Anterior cingulate cortex (tissue), 58 donors: ENCODE measurements around the gene SIK3.

ENCODE experiments used
- DNase-seq, 58 donors: peaks; one replicate each; lab custom pipeline; 2025; lab: John Stamatoyannopoulos, UW

Gene SIK3

DNA sequence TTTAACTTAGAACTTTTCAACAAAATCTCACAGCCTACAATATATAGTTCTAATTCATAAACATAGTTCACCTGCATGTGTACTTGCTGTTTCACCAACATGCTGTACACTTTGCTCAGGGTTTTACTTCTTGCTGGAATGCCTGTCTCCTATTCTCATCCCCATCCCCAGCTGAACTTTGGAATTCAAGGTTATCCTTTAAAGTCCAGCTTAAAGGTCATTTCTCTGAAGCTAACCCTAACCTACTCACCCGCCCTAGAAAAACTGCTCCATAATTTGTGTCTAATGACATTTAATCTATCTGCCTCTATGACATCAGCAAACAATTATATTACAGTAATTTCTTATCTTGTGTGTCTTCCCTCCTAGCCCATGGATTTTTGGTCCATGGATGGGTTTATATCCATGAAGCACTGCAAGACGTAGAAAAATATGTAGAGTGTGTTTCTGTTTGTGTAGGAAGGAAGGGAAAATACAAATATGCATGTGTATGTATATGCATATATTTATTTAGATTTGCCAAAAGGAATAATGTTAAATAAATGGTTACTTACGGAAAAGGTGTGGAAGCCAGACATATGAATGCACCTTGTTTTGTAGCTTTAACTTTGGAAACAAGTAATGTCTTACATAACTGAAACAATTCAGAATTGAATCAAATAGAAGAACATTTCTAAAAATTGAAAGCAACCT, 161.3 kb downstream of the SIK3 start:
- DNase-seq = no peak

DNA sequence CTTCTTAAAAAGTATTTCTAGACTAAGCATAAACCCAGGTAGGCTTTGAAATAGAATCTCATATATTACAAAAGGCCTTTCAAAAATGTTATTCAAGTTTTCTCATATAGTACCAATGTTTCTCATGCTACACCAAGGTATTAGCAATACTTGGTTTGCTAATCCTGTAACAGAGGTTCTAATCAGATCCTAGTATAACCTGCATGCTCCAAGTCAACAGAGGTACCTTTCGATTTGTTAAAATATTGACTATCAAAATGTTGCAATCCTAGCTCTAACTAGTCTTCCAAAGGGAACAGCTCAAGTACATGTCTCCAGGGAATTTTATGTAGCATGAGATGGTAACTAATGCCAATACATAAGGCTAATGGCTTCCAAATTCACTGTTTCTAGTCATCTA, 162.7 kb downstream of the SIK3 start:
- no peak for DNase-seq

DNA sequence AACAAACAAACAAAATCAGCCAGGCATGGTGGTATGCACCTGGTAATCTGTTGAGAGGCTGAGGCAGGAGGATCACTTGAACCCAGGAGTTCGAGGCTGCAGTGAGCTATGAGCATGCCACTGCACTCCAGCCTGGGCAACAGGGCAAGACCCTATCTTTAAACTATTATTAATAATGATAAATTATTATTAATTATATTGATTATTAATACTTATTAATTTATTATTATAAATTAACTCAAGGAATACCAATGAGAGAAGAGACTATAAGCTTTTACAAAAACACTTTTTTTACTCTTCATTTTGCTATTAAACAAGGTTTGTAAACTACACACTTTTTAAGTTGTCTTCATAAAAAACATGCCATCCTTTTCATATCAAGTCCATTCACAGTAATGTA, 163.1 kb downstream of the SIK3 start:
- no peak for DNase-seq

- DNase-seq = no peak
Measured at GRCh38 chr11:116933961-116934360, 164.3 kb downstream of the SIK3 start.

DNA sequence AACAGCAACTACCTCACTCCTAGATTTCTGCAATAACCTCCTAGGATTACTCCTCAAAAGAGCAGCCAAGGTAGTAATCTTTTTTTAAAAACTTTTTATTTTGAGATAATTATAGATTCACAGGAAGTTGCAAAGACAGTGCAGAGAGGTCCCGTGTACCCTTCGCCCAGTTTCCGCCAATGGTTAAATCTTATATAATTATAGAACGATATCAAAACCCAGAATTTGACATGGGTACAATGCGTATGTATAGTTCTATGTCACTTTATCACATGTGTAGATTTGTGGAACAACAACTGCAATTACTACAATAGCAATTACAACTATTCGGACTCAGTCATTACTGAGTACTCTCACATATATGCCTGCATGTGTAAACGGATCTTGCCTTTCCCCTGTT, 166.0 kb downstream of the SIK3 start:
- DNase-seq = no peak

DNA sequence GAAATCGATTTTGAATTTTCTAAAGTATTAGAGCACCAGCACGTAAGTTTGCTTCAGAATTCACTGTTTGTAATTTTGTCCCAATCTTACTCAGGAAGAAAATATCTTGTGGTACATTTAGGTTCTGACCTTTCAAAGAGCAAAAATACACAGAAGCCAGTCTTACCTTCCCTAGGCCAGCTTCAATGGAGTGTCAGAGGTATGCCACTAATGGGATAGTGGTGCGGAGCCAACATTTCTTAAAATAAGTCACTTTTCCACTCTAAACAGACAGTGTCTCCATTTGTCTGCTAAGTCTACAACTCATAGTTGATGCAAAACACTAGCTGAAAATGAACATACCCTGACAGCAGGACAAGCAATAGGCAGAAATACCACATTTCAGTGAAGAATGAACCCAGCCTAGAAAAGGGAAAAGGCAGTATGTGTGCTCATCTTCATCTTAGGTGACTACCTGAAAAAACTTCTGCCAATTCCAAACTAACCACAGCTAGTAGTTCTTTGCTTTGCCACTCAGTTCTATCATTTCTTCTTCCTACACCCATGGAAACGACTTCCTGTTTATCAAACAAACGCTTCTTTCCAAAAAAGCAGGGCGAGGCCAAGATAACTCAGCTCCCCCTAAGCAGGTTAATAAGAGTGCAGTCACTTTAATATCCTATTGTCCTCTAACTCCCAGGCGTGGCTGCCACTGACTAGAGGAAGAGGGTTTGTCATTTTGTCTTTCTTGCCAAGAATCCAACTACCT, 166.8 kb downstream of the SIK3 start:
- DNase-seq = no peak

DNA sequence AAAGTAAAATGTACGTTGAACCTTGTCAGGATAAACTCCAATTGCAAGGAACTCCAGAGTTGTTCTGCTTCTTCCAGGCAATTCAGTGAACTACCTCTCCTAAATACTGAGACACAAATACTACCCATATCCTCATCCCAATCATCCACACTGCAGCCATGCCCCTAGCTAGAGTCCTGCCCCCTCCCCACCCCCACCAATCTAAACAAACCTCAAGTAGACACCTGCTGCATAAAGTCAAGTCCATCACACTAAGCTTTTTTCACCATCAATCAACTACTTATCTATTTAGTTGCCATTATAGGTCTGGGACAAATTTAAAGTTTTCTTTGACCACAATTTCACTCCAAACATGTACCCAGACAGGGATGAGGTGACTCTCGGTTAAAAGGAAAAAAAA, 167.6 kb downstream of the SIK3 start:
- no peak for DNase-seq

GRCh38 chr11:116930177-116930576, 168.1 kb downstream of the SIK3 start:
- DNase-seq = peak in 4 of 58 donors; percentile 3 to 12 (median 6)

DNA sequence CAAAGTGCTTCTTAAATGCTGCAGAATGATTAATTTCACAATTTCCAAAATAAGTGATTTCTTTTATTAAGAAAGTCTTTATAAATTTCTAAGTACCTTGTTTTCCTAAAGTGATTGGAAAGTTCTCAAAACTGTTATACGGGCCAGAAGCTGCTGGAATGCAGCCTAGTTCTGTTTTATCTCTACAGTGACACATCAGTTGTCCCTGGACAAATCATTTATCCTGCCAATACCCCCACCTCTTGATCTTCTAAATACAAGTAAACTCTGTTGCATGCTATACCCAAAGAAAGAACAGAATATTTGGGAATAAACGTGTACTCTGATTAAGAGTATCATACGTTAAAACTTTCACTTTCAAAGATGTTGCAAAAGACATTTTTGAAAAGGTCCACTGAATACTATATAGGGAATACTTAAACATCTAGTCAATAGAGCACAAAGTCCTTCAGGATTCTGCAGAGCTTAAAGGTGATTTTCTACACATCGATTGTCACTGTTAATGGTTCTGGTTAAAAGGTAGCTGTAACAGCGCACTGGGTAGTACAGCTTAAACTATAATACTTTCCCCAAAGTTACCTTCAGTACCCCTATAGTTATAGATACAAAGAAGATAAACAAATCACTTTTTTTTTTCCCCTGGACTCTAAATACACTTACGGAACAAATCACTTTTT, 168.7 kb downstream of the SIK3 start:
- no peak for DNase-seq

- no peak for DNase-seq
Measured at GRCh38 chr11:116928845-116929244, 169.4 kb downstream of the SIK3 start.

DNA sequence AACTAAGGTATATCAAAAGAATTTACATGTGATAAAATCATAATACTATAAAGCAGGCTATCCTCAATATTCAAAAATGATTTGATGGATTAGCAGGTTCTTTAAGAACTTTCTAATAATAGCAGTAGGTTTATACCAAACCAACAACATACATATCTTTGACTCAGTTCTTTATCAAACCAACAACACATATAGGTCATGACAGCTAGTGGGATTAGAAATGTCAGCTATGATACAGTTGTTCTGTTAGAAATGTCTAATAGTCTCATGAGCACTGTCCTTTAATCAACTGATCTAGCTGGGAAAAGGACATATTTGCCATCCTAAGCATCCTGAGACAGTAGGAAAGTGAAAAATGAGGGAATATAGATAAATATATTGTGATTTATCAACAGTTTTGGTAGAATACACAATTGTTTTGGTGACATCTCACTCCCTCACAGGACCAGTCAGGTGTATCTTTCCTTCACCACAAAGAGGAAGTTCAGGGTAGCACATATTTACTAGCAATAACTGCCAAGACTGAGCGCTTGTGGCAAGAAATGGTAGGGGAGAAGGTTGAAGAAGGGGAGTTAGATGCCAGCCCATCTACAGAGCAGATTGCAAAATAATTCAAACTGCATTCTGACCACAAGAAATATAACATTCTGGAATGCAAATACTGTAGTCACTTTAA, 170.0 kb downstream of the SIK3 start:
- no peak for DNase-seq

DNA sequence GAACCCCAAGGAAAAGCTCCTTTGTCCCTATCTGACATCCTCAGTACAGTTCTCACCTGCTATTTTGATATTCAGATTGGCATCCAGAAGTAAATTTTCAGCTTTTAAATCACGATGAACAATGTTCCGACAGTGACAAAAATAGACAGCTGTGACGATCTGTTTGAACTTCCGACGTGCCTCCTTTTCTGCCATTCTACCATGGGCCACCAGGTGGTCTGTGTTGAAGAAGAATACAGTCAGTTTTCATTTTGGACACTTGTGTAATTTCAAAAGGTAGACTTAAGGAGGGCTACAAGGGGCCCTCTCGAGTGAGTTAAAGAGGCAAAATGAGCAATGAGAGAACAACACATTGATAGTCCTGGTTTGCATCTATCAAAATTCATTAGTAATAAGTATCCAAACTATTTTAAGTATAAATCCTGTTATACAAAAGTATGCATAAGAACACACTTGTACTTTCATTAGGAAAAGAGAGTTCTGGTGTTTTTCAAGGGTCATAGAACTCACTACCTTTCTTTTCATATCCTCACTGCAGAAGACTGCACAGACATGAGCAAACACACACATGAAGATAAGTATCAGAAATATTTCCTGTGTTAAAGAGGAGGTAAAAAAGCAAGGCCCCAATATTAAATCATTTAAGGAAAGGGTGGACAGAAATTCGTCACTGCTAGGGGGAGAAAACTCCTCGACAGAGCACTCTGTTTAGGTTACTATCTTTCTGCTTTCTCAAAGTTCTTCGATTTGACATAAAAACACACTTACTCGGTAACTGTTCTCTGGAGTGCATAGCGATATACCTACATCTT, 170.9 kb downstream of the SIK3 start:
- no peak for DNase-seq

GRCh38 chr11:116925050-116925449, 173.2 kb downstream of the SIK3 start:
- DNase-seq = no peak

DNA sequence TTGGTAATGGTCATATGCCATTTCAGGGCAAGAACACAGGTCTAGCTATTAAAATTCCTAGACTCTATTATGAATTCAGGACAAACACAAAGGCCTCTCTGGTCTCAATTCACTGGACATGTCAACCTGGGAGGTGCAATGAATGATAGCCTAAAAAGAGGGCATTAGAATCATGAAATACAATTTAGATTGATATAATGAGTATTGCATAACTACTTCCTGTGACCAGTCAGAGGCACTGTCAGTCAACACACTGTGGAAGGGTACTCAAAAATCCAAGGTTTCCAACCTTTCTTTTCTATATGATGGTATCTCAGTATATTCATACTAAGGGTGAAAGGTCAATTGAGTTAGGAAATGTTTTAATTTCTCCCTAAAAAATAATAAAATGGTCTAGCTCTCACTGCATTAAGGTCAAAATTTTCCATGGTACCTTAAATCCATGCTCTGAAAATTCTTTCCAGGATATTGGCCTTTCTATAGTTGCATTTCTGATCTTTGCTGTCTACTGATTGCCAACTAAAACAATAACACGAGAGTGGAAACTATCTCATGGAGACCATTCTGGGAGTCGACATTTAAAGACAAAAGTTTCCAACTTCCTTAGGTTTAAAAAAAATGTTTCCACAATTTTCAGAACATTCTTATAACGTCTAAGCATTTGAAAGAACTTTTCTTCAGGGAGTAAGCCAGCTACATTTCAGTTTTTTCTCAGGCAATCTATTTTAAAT, 179.1 kb downstream of the SIK3 start:
- no peak for DNase-seq

- no peak for DNase-seq
Measured at GRCh38 chr11:116917632-116918031, 180.6 kb downstream of the SIK3 start.

DNA sequence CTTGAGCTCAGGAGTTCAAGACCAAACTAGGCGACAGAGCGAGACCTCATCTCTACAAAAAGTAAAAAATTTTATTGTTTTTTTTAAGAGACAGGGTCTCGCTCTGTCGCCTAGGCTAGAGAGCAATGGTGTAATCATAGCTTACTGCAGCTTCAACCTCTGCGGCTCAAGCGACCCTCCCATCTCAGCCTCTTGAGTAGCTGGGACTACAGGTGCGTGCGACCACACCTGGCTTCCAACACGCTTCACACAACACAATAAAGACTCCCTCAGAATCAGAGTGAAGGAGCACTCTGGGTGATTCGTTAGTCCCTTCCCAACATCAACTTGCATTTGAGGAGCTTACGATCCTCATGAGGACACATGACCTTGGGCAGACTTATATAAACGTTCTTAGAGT, 181.3 kb downstream of the SIK3 start:
- no peak for DNase-seq

DNA sequence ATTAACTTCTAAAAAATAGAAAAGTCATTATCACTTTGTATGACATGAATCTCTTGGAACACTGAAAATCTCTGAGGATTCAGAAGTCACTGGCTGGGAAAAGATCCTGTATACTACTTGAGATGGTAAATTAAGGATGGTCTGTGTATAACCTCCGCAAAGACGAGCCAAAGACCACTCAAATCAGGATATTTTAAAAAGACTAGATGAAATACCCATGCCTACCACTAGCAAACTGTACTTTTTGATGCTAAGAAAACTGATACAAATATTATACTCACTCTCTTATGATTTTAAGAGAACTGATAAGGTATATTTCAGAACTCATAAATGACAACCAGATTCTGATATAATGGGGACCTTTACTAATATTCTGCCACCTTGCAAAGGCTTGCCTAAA, 182.2 kb downstream of the SIK3 start:
- no peak for DNase-seq

GRCh38 chr11:116913000-116913399, 185.2 kb downstream of the SIK3 start:
- no peak for DNase-seq

DNA sequence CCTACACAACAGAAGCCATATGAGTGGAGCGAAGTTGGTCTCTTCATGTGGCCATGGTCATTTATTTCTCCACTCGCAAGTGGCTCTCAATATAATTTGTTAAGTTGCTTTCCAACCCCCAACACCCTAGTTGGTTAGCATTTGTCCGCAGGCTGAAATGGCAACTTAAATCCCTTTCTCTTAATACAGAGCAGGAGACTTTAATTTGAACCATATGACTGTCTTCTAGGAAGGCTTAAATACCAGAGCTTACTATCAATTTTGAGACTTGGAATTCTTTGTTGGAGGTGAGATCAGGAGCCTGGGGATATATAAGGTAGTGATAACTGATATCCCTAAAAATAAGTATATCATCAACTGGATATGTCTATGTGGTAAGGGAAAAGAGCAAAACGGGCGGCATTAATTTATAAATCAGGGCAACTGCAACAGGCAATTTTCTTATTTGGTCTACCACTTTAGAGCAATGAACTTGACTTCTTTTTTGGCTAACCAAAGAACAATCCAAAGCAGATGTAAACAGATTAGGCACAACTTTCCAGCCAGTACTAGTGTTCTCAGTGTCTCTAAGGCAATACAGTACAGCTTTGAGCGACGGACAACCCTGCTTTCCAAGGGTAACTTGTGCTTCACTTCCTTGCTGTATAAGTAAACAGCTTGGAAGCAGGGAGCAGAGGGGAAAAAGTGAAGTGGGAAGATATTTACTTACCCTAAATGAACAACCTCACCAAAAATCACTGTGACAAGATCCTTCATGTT, 186.1 kb downstream of the SIK3 start:
- no peak for DNase-seq
